Spinal cord (tissue), 10 donors: ENCODE measurements around the gene EEFSEC. TPM values are rescaled to one million over a fixed set of nuclear protein-coding genes. Genes with fewer than 3 reads are reported as not detected.
A peak's percentile ranks its signal among the peaks of the same experiment; 100 is the strongest.

ENCODE experiments used
- DNase-seq, 6 donors: peaks; one replicate each; pipeline versions ENCODE4 v3.0.0 to v3.0.0-alpha.2; 2013 to 2015; ENCODE audit warnings: low spot score in 6 of 6, low read depth in 4 of 6
- H3K27ac ChIP-seq: one replicate; pipeline ENCODE4 v1.5.1; 2013; ENCODE audit warnings: low read depth, low read length, control low read depth
- H3K27me3 ChIP-seq: one replicate; pipeline ENCODE4 v1.6.1; 2013; ENCODE audit warnings: low read length; ENCODE audit not compliant: control insufficient read depth, insufficient read depth
- H3K36me3 ChIP-seq: one replicate; pipeline ENCODE4 v1.6.1; 2013; ENCODE audit warnings: low read length; ENCODE audit not compliant: control insufficient read depth, insufficient read depth
- H3K4me1 ChIP-seq: one replicate; pipeline ENCODE4 v1.6.1; 2013; ENCODE audit warnings: low read length; ENCODE audit not compliant: control insufficient read depth, insufficient read depth
- H3K4me3 ChIP-seq: one replicate; pipeline ENCODE4 v1.5.1; 2013; ENCODE audit warnings: low read depth, low read length, control low read depth
- H3K9me3 ChIP-seq: one replicate; pipeline ENCODE4 v1.6.1; 2013; ENCODE audit warnings: low read length; ENCODE audit not compliant: control insufficient read depth, insufficient read depth
- WGBS: methylation state at CpG from one replicate; pipeline ENCODE4 v1.1.5; 2013; ENCODE audit warnings: missing lambda C conversion rate; ENCODE audit not compliant: insufficient coverage; 5-methylcytosine and 5-hydroxymethylcytosine counted together
- polyA plus RNA-seq, 2 donors: library from polyadenylated mRNA; unstranded; fragments of 120-200 nt; gene quantifications; one replicate each; pipeline ENCODE4 v1.2.1, GENCODE V29; 2013; ENCODE audit not compliant: insufficient read length in 2 of 2
- total RNA-seq, 2 donors: library from RNA; depleted of rRNA in 1 of 2; stranded (reverse); fragments of 120-200 nt in 1 of 2; fragments of >200 nt in 1 of 2; gene quantifications; one replicate each; pipeline versions ENCODE4 v1.2.3 to v1.2.4, GENCODE V29; 2013 to 2014
- donor health status: healthy.

The EEFSEC gene
- total and polyA plus RNA-seq, 4 donors = 6.4 to 29.1 (median 18.3) TPM

GRCh38 chr3:128398586-128398985, 245.3 kb downstream of the EEFSEC start:
- H3K27me3 ChIP-seq = no peaks in the 10 kb centered on the region
- WGBS = 76% methylated on average over 7 of the region's 8 CpGs
- DNase-seq = no peak
- peaks cover 16% of the 10 kb centered on the region for H3K36me3 ChIP-seq
- peaks cover 54% of the 10 kb centered on the region for H3K4me1 ChIP-seq
- no peaks in the 10 kb centered on the region for H3K9me3 ChIP-seq
- no peak overlapping the region for H3K4me3 ChIP-seq
- H3K27ac ChIP-seq = no peak overlapping the region

GRCh38 chr3:128399221-128399915, 246.1 kb downstream of the EEFSEC start:
- 64% methylated on average over 19 of the region's 24 CpGs for WGBS
- DNase-seq = peak in 1 of 6 donors; percentile 19
- H3K4me3 ChIP-seq = no peak overlapping the region

GRCh38 chr3:128400671-128401070, 247.4 kb downstream of the EEFSEC start:
- Histone ChIP-seq H3K27me3 (no peaks in the 10 kb centered on the region), H3K27ac (no peak overlapping the region), H3K4me1 (peaks cover 38% of the 10 kb centered on the region), H3K4me3 (no peak overlapping the region), H3K36me3 (peaks cover 25% of the 10 kb centered on the region), H3K9me3 (no peaks in the 10 kb centered on the region)
- WGBS = 49% methylated on average over 8 of the region's 11 CpGs
- no peak for DNase-seq

More at GRCh38 chr3:128399221-128399915, 246.1 kb downstream of the EEFSEC start:
- Histone ChIP-seq H3K9me3 (no peaks in the 10 kb centered on the region), H3K36me3 (peaks cover 19% of the 10 kb centered on the region), H3K27me3 (no peaks in the 10 kb centered on the region), H3K27ac (no peak overlapping the region), H3K4me1 (peaks cover 48% of the 10 kb centered on the region)

GRCh38 chr3:128402319-128402718, 249.0 kb downstream of the EEFSEC start:
- no peaks in the 10 kb centered on the region for H3K27me3 ChIP-seq
- WGBS = 78% methylated on average over 11 of the region's 11 CpGs
- H3K27ac ChIP-seq = no peak overlapping the region
- DNase-seq = no peak
- peaks cover 34% of the 10 kb centered on the region for H3K4me1 ChIP-seq
- no peak overlapping the region for H3K4me3 ChIP-seq
- H3K36me3 ChIP-seq = peaks cover 29% of the 10 kb centered on the region
- no peaks in the 10 kb centered on the region for H3K9me3 ChIP-seq

GRCh38 chr3:128402998-128403397, 249.7 kb downstream of the EEFSEC start:
- 89% methylated on average over 6 of the region's 6 CpGs for WGBS
- Histone ChIP-seq H3K27me3 (no peaks in the 10 kb centered on the region), H3K4me1 (peaks cover 31% of the 10 kb centered on the region), H3K9me3 (no peaks in the 10 kb centered on the region), H3K4me3 (no peak overlapping the region), H3K27ac (no peak overlapping the region), H3K36me3 (peaks cover 36% of the 10 kb centered on the region)
- no peak for DNase-seq

- Histone ChIP-seq H3K27ac (no peak overlapping the region), H3K9me3 (no peaks in the 10 kb centered on the region), H3K4me3 (no peak overlapping the region), H3K27me3 (no peaks in the 10 kb centered on the region), H3K4me1 (peaks cover 37% of the 10 kb centered on the region), H3K36me3 (peaks cover 44% of the 10 kb centered on the region)
- 78% methylated on average over 22 of the region's 23 CpGs for WGBS
- DNase-seq = no peak
Measured at GRCh38 chr3:128404276-128405068, 251.2 kb downstream of the EEFSEC start.

- peaks cover 28% of the 10 kb centered on the region for H3K4me1 ChIP-seq
Measured at GRCh38 chr3:128405554-128406277, 252.4 kb downstream of the EEFSEC start.

GRCh38 chr3:128407247-128407646, 254.0 kb downstream of the EEFSEC start:
- no peak for DNase-seq
- WGBS = 94% methylated on average over 7 of the region's 7 CpGs
- no peak overlapping the region for H3K27ac ChIP-seq
- H3K4me3 ChIP-seq = no peak overlapping the region
- no peaks in the 10 kb centered on the region for H3K9me3 ChIP-seq
- peaks cover 21% of the 10 kb centered on the region for H3K4me1 ChIP-seq
- peaks cover 56% of the 10 kb centered on the region for H3K36me3 ChIP-seq
- no peaks in the 10 kb centered on the region for H3K27me3 ChIP-seq

More at GRCh38 chr3:128405554-128406277, 252.4 kb downstream of the EEFSEC start:
- Histone ChIP-seq H3K27me3 (no peaks in the 10 kb centered on the region), H3K27ac (no peak overlapping the region), H3K9me3 (no peaks in the 10 kb centered on the region), H3K4me3 (no peak overlapping the region), H3K36me3 (peaks cover 51% of the 10 kb centered on the region)
- 93% methylated on average over 8 of the region's 8 CpGs for WGBS
- DNase-seq = no peak

GRCh38 chr3:128408012-128408692, 254.9 kb downstream of the EEFSEC start:
- Histone ChIP-seq H3K27ac (no peak overlapping the region), H3K9me3 (no peaks in the 10 kb centered on the region), H3K4me1 (peaks cover 21% of the 10 kb centered on the region), H3K36me3 (peaks cover 60% of the 10 kb centered on the region), H3K4me3 (no peak overlapping the region), H3K27me3 (no peaks in the 10 kb centered on the region)
- no peak for DNase-seq
- WGBS = 83% methylated on average over 18 of the region's 19 CpGs
